Fibroblast of lung (primary cell): ENCODE results near the gene GSTT2.
"Not testable (repeated sequence)": the region's sequence is repeated elsewhere in the genome, so short reads cannot be mapped to it uniquely, and the experiment has no call there.

ENCODE experiments used
- CTCF ChIP-seq, 2 donors: IDR thresholded peaks in 1 of 2; conservative IDR thresholded peaks in 1 of 2; 1 replicate in 1 of 2; 2 replicates in 1 of 2; pipeline ENCODE4 v1.5.1; 2011 to 2012; ENCODE audit warnings: low read length in 2 of 2, control low read depth in 1 of 2, inconsistent platforms in 1 of 2, low read depth in 1 of 2, mild to moderate bottlenecking in 1 of 2
- EZH2 ChIP-seq: IDR thresholded peaks from 2 replicates; pipeline ENCODE4 v1.5.1; 2012; ENCODE audit warnings: low read length, control low read depth, mild to moderate bottlenecking; ENCODE audit errors: missing control alignments

DNA sequence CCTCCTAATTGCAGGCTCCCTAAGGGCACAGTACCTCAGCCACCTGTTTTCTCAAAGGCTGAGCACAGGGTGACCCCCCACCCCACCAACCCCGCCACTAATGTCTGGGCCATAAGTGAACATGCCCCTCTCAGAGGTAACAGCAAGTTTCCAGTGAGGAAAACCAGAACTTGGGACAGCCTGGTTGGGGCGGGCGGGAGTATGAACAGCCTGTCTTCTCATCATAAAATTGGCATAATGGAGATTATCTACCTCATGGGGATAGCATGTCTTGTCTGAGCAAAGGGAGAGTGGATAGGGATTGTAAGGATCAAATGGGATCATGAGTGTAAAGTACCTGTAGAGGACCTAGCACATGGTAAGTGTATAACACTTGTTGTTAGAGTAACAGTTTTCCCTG lies 8.0 kb upstream of the GSTT2 start:
- not testable (repeated sequence) for TF ChIP-seq CTCF (conservative IDR thresholded peaks at IDR 0.05 in 1 of 2, IDR thresholded peaks at IDR 0.05 in 1 of 2; ENCODE audit: low read depth in 1 of 2, low read length in 2 of 2); EZH2
